Esophagus muscularis mucosa (tissue), 4 donors: ENCODE results near the gene SBK1.

ENCODE experiments used
- EP300 ChIP-seq: sonication (generic); formaldehyde crosslinking; IDR thresholded peaks from one replicate; pipeline ENCODE4 v1.6.1; 2017; ENCODE audit warnings: antibody characterized with exemption
- POLR2A ChIP-seq: fragments of 450-650 bp; IDR thresholded peaks from one replicate; pipeline ENCODE4 v1.6.1; 2017; ENCODE audit warnings: antibody characterized with exemption, moderate library complexity, mild to moderate bottlenecking, low read depth
- TF ChIP-seq, protein P1 (sequence below), 3 experiments: fragments of 200-600 bp in 2 of 3; fragments of 450-650 bp in 1 of 3; sonication (generic) in 2 of 3; IDR thresholded peaks; one replicate each; pipeline ENCODE4 v1.5.1; 2017 to 2019; ENCODE audit warnings: antibody characterized with exemption in 3 of 3, mild to moderate bottlenecking in 2 of 3, moderate library complexity in 1 of 3

- TF ChIP-seq, protein P1, sequence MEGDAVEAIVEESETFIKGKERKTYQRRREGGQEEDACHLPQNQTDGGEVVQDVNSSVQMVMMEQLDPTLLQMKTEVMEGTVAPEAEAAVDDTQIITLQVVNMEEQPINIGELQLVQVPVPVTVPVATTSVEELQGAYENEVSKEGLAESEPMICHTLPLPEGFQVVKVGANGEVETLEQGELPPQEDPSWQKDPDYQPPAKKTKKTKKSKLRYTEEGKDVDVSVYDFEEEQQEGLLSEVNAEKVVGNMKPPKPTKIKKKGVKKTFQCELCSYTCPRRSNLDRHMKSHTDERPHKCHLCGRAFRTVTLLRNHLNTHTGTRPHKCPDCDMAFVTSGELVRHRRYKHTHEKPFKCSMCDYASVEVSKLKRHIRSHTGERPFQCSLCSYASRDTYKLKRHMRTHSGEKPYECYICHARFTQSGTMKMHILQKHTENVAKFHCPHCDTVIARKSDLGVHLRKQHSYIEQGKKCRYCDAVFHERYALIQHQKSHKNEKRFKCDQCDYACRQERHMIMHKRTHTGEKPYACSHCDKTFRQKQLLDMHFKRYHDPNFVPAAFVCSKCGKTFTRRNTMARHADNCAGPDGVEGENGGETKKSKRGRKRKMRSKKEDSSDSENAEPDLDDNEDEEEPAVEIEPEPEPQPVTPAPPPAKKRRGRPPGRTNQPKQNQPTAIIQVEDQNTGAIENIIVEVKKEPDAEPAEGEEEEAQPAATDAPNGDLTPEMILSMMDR (IDR thresholded peaks at IDR 0.05) = peak; percentile 26 to 64 (median 30)
- TF ChIP-seq POLR2A (no peak), EP300 (no peak)
Measured at GRCh38 chr16:28326881-28327610, 34.7 kb downstream of the SBK1 start.
